ENCODE data around the gene CLBA1. TPM values are rescaled to one million over a fixed set of nuclear protein-coding genes. Genes with fewer than 3 reads are reported as not detected.

CLBA1 gene
- total and polyA plus RNA-seq, 4 experiments from 2014 or later, result 1.2 to 1.6 (median 1.3) TPM

DNA sequence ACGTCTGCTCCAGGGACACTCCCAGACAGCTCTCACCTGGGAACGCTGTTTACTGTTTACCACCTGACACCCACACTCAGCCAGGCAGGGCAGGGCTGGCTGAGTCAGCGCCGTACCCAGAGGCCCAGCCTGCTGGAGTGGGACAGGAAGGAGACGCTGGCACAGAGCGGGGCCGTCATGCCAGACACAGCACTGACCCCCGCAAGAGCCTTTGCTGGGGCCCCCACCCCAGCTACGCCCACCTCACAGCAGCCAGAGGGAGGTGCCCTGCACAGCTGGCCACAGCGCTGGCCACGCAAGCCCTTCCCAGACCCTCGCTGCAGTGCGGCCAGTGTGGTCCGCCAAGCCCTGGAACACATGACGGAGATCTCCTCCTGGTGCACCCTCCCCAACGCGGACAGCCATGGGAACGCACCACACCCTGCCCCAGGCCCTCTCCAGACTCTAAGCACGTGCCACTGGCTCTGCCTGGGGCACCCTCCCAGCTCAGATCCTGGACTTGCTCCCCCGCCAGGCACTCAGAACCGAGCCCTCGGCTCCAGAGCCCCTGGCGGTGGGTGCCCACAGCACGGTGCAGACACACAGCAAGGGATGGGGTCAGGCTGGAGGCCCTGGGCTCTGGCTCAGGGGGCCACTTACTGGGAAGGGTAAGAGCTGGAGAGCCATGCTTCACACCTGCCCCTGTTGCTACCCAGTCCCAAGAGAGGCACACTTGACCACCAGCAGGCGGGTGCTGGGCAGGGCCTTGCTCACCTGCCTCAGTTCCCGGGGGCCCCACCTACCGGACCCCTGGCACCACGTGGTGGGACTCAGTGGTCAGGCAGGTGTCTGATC, 13.1 kb upstream of the CLBA1 start:
- no peaks in the 10 kb centered on the region for H3K36me3 ChIP-seq (ENCODE audit: insufficient read depth, low read length)
- H3K27ac Mint-ChIP-seq, result no peak overlapping the region
- H3K4me1 Mint-ChIP-seq, result peaks cover 2 to 15% (median 8%) of the 10 kb centered on the region in 4 donors
- H3K27ac ChIP-seq (ENCODE audit: low read depth, low read length), result no peak overlapping the region
- no peaks in the 10 kb centered on the region for H3K9me3 ChIP-seq (ENCODE audit: control insufficient read depth in 1 of 2, low read length in 2 of 2)
- no peak overlapping the region for H3K4me3 ChIP-seq (ENCODE audit: low read length in 2 of 2)
- H3K27me3 ChIP-seq (ENCODE audit: insufficient read depth, low read length), result peaks cover 17% of the 10 kb centered on the region
- ChIA-PET CTCF (ENCODE audit: partially characterized antibody) (interaction anchor here (1.0 to 7.1 kb wide), 4 partner anchors 8 to 104 kb away, joined by 3 to 162 read pairs (median 4); no protein-coding TSS in a partner anchor), POLR2A (ENCODE audit: partially characterized antibody) (no interaction called here)
- no peak overlapping the region for H3K4me3 Mint-ChIP-seq
- peaks cover 0 to 2% (median 0%) of the 10 kb centered on the region in 8 donors for H3K9me3 Mint-ChIP-seq
- DNase-seq, result no peak
- H3K36me3 Mint-ChIP-seq, result no peaks in the 10 kb centered on the region
- intact Hi-C loops (cut with micrococcal nuclease), result no loop called here
- peaks cover 7 to 10% of the 10 kb centered on the region in 2 donors for H3K27me3 Mint-ChIP-seq
- H3K4me1 ChIP-seq (ENCODE audit: insufficient read depth, low read length), result peaks cover 10% of the 10 kb centered on the region

DNA sequence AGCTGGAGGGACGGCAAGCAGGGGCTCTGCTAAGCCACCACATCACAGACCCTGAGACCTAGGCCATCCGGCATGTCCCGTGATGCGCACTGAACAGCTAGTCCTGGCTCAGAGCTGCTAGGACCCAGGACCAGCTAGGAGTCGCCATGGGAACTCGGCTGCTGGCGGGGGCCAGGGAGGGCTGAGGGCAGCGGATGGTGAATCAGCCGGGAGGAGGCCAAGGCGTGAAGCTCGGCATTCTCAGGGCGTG, 12.5 kb upstream of the CLBA1 start:
- peaks cover 12% of the 10 kb centered on the region for H3K4me1 ChIP-seq (ENCODE audit: insufficient read depth, low read length)
- Mint-ChIP-seq H3K27ac (peak overlapping the region in 1 of 7 donors; percentile 61), H3K4me1 (peaks cover 4 to 19% (median 11%) of the 10 kb centered on the region in 4 donors), H3K36me3 (no peaks in the 10 kb centered on the region), H3K27me3 (peaks cover 10 to 12% of the 10 kb centered on the region in 2 donors), H3K4me3 (no peak overlapping the region), H3K9me3 (peaks cover 0 to 2% (median 0%) of the 10 kb centered on the region in 8 donors)
- H3K9me3 ChIP-seq (ENCODE audit: control insufficient read depth in 1 of 2, low read length in 2 of 2), result no peaks in the 10 kb centered on the region
- intact Hi-C loops (cut with micrococcal nuclease), result no loop called here
- no peaks in the 10 kb centered on the region for H3K36me3 ChIP-seq (ENCODE audit: insufficient read depth, low read length)
- H3K27me3 ChIP-seq (ENCODE audit: insufficient read depth, low read length), result peaks cover 15% of the 10 kb centered on the region
- no peak for DNase-seq
- CTCF ChIA-PET (ENCODE audit: partially characterized antibody), result interaction anchor here (1.0 to 7.1 kb wide), 4 partner anchors 9 to 103 kb away, joined by 3 to 162 read pairs (median 4); no protein-coding TSS in a partner anchor
- POLR2A ChIA-PET (ENCODE audit: partially characterized antibody), result no interaction called here
- H3K27ac ChIP-seq (ENCODE audit: low read depth, low read length), result no peak overlapping the region
- no peak overlapping the region for H3K4me3 ChIP-seq (ENCODE audit: low read length in 2 of 2)

- H3K36me3 ChIP-seq (ENCODE audit: insufficient read depth, low read length), result no peaks in the 10 kb centered on the region
- ChIA-PET CTCF (ENCODE audit: partially characterized antibody) (interaction anchor here (1.0 to 7.1 kb wide), 5 partner anchors 9 to 103 kb away, joined by 3 to 162 read pairs (median 5); no protein-coding TSS in a partner anchor), POLR2A (ENCODE audit: partially characterized antibody) (interaction anchor here (2.6 kb wide), 1 partner anchor 71 kb away, joined by 15 read pairs; no protein-coding TSS in a partner anchor)
- H3K4me3 ChIP-seq (ENCODE audit: low read length in 2 of 2), result no peak overlapping the region
- no peak for DNase-seq
- peak overlapping the region in 1 of 7 donors; percentile 61 for H3K27ac Mint-ChIP-seq
- peaks cover 4 to 19% (median 11%) of the 10 kb centered on the region in 4 donors for H3K4me1 Mint-ChIP-seq
- H3K36me3 Mint-ChIP-seq, result no peaks in the 10 kb centered on the region
- H3K27me3 ChIP-seq (ENCODE audit: insufficient read depth, low read length), result peaks cover 13% of the 10 kb centered on the region
- H3K27ac ChIP-seq (ENCODE audit: low read depth, low read length), result no peak overlapping the region
- intact Hi-C loops (cut with micrococcal nuclease), result no loop called here
- no peak overlapping the region for H3K4me3 Mint-ChIP-seq
- H3K4me1 ChIP-seq (ENCODE audit: insufficient read depth, low read length), result peaks cover 14% of the 10 kb centered on the region
- H3K27me3 Mint-ChIP-seq, result peaks cover 11 to 12% of the 10 kb centered on the region in 2 donors
- H3K9me3 ChIP-seq (ENCODE audit: control insufficient read depth in 1 of 2, low read length in 2 of 2), result no peaks in the 10 kb centered on the region
- H3K9me3 Mint-ChIP-seq, result peaks cover 0 to 2% (median 0%) of the 10 kb centered on the region in 8 donors
These were observed 12.0 kb upstream of the CLBA1 start for GRCh38 chr14:104973385-104974145.

GRCh38 chr14:104974146-104974541, 11.4 kb upstream of the CLBA1 start:
- Histone ChIP-seq H3K27me3 (ENCODE audit: insufficient read depth, low read length) (peaks cover 13% of the 10 kb centered on the region), H3K27ac (ENCODE audit: low read depth, low read length) (no peak overlapping the region), H3K4me3 (ENCODE audit: low read length in 2 of 2) (no peak overlapping the region), H3K36me3 (ENCODE audit: insufficient read depth, low read length) (no peaks in the 10 kb centered on the region), H3K9me3 (ENCODE audit: control insufficient read depth in 1 of 2, low read length in 2 of 2) (no peaks in the 10 kb centered on the region), H3K4me1 (ENCODE audit: insufficient read depth, low read length) (peaks cover 17% of the 10 kb centered on the region)
- no peaks in the 10 kb centered on the region for H3K36me3 Mint-ChIP-seq
- H3K9me3 Mint-ChIP-seq, result peaks cover 0 to 4% (median 0%) of the 10 kb centered on the region in 8 donors
- no peak overlapping the region for H3K4me3 Mint-ChIP-seq
- H3K27me3 Mint-ChIP-seq, result peaks cover 9 to 12% of the 10 kb centered on the region in 2 donors
- H3K4me1 Mint-ChIP-seq, result peaks cover 4 to 19% (median 12%) of the 10 kb centered on the region in 4 donors
- CTCF ChIA-PET (ENCODE audit: partially characterized antibody), result interaction anchor here (1.2 to 7.1 kb wide), 9 partner anchors 9 to 112 kb away, joined by 4 to 162 read pairs (median 7); partner anchors contain the start of gene GPR132
- POLR2A ChIA-PET (ENCODE audit: partially characterized antibody), result interaction anchor here (2.6 kb wide), 1 partner anchor 71 kb away, joined by 15 read pairs; no protein-coding TSS in a partner anchor
- DNase-seq, result no peak
- intact Hi-C loops (cut with micrococcal nuclease), result no loop called here
- no peak overlapping the region for H3K27ac Mint-ChIP-seq

GRCh38 chr14:104974665-104975390, 10.8 kb upstream of the CLBA1 start:
- peaks cover 4 to 23% (median 13%) of the 10 kb centered on the region in 4 donors for H3K4me1 Mint-ChIP-seq
- Histone ChIP-seq H3K4me1 (ENCODE audit: insufficient read depth, low read length) (peaks cover 17% of the 10 kb centered on the region), H3K27ac (ENCODE audit: low read depth, low read length) (no peak overlapping the region), H3K27me3 (ENCODE audit: insufficient read depth, low read length) (peaks cover 13% of the 10 kb centered on the region), H3K36me3 (ENCODE audit: insufficient read depth, low read length) (no peaks in the 10 kb centered on the region), H3K4me3 (ENCODE audit: low read length in 2 of 2) (no peak overlapping the region), H3K9me3 (ENCODE audit: control insufficient read depth in 1 of 2, low read length in 2 of 2) (no peaks in the 10 kb centered on the region)
- H3K36me3 Mint-ChIP-seq, result no peaks in the 10 kb centered on the region
- ChIA-PET POLR2A (ENCODE audit: partially characterized antibody) (interaction anchor here (2.6 kb wide), 1 partner anchor 70 kb away, joined by 15 read pairs; no protein-coding TSS in a partner anchor), CTCF (ENCODE audit: partially characterized antibody) (interaction anchor here (1.1 to 7.1 kb wide), 13 partner anchors 8 to 112 kb away, joined by 3 to 162 read pairs (median 7); partner anchors contain the start of gene GPR132)
- intact Hi-C loops (cut with micrococcal nuclease), result loop anchor here (5.0 kb wide), 1 partner anchor 37 kb away; no protein-coding TSS in a partner anchor
- no peak for DNase-seq
- H3K9me3 Mint-ChIP-seq, result peaks cover 0 to 4% (median 0%) of the 10 kb centered on the region in 8 donors
- H3K4me3 Mint-ChIP-seq, result no peak overlapping the region
- H3K27me3 Mint-ChIP-seq, result peaks cover 8 to 16% of the 10 kb centered on the region in 2 donors
- H3K27ac Mint-ChIP-seq, result no peak overlapping the region

GRCh38 chr14:104975481-104976197, 9.9 kb upstream of the CLBA1 start:
- Histone ChIP-seq H3K36me3 (ENCODE audit: insufficient read depth, low read length) (no peaks in the 10 kb centered on the region), H3K9me3 (ENCODE audit: control insufficient read depth in 1 of 2, low read length in 2 of 2) (no peaks in the 10 kb centered on the region), H3K4me1 (ENCODE audit: insufficient read depth, low read length) (peaks cover 17% of the 10 kb centered on the region), H3K4me3 (ENCODE audit: low read length in 2 of 2) (no peak overlapping the region), H3K27me3 (ENCODE audit: insufficient read depth, low read length) (peaks cover 13% of the 10 kb centered on the region), H3K27ac (ENCODE audit: low read depth, low read length) (no peak overlapping the region)
- H3K4me3 Mint-ChIP-seq, result peak overlapping the region in 1 of 8 donors; percentile 44
- peak overlapping the region in 1 of 7 donors; percentile 26 for H3K27ac Mint-ChIP-seq
- POLR2A ChIA-PET (ENCODE audit: partially characterized antibody), result interaction anchor here (2.6 kb wide), 1 partner anchor 69 kb away, joined by 15 read pairs; no protein-coding TSS in a partner anchor
- DNase-seq, result no peak
- H3K27me3 Mint-ChIP-seq, result peaks cover 8 to 18% of the 10 kb centered on the region in 2 donors
- peaks cover 0 to 4% (median 0%) of the 10 kb centered on the region in 8 donors for H3K9me3 Mint-ChIP-seq
- CTCF ChIA-PET (ENCODE audit: partially characterized antibody), result interaction anchor here (1.0 to 7.1 kb wide), 16 partner anchors 9 to 111 kb away, joined by 3 to 162 read pairs (median 5); partner anchors contain the start of gene GPR132
- peaks cover 4 to 26% (median 13%) of the 10 kb centered on the region in 4 donors for H3K4me1 Mint-ChIP-seq
- intact Hi-C loops (cut with micrococcal nuclease), result loop anchor here (1.0 to 5.0 kb wide), 6 partner anchors 37 to 377 kb away; partner anchors contain the start of gene CDCA4
- no peaks in the 10 kb centered on the region for H3K36me3 Mint-ChIP-seq

All from CD4-positive, alpha-beta memory T cell (primary cell).